GM18867 (cell line): ENCODE measurements around the gene SIRT2.
"Not testable (repeated sequence)": the region's sequence is repeated elsewhere in the genome, so short reads cannot be mapped to it uniquely, and the experiment has no call there.

ENCODE experiments used
- ATAC-seq: cut with Tn5 transposase; IDR thresholded peaks from one replicate; pipeline ENCODE4 v1.9.1; 2021; ENCODE audit warnings: mild to moderate bottlenecking, moderate library complexity; ENCODE audit not compliant: unreplicated experiment

SIRT2 gene

DNA sequence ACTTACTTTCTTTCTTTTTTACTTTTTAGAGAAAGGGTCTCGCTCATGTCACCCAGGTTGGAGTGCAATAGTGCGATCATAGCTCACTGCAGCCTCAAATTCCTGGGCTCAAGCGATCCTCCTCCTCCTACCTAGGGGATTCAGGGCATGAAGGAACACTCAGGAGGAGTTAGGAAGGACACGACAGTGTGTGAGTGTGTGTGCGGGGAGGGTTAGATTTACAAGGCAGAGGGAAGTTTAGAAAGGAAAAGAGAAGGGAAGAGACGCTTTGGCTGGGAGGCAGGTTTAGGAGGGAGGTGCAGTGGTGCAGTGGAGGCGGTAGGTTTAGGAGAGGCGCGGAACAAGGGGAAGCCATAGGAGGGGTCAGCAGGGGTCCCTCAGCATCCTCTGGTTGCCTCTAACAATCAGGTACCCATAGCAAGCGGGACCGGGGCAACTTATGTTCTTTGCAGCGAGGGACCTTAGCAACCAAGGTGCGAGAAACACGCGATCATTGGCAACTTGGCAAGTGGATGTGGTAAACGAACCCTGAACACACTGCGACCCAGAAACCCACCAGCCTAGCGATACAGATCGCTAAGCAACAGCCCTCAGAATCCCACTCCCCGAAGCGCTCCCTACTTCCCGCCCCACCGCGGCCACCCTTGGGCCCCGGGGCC, 501 bp downstream of the SIRT2 start:
- ATAC-seq: no peak

DNA sequence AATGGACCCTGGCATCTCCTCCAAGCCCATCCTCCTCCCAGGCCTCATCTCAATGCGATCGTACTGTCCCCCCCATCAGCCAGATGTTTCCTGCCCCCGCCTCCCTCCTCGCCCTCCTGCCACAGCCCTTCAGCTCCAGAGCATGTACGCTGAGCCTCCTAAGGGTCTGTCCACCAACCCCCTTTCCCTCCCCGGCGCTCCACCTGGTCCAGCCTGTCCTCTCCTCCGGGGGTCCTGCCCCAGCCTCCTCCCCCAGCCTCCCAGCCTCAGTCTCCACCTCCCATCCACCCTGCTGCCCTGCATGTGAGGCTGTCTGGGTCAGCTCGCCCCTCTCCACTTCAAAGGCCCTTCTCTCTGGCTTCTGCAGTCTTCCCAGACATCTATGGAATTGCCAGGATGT, 4.5 kb downstream of the SIRT2 start:
- ATAC-seq: no peak

DNA sequence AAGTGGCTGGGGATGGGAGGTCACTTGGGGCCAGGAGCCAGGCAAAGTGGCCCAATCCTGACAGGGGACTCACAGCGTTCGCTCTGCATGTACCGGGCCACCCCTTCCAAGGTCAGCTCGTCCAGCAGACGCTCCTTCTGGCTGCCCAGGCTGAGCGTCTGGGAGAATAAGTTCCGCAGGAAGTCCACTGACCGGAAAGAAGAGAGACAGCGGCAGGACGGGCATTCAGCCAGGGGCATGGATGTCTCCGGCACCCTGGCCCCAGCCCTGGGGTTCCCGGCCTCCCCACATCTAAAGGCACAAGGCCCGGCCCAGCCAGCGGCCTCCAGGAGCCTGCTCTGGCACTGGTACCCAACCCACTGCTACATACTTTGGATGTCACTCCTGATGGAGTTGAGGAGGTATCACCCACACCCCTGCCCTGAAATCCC, 6.1 kb downstream of the SIRT2 start:
- no peak for ATAC-seq

DNA sequence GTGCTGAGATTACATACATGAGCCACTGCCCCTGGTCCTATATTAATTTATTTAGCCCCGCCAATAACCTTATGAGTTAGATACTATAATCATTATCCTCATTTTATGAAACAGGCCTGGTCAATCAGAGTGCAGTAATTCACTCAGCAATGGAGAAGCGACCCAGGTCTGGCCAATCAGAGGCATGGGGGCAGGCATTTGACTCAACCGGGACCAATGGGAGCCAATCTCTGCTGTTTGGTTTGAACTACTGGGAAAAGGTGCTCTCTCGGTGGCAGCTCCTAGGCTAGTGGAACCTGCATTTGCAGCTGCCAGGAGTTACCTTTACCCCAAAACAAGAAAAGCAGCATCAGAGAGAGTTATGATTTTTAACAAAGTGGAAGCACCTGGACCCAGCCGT, 6.6 kb downstream of the SIRT2 start:
- ATAC-seq: no peak

DNA sequence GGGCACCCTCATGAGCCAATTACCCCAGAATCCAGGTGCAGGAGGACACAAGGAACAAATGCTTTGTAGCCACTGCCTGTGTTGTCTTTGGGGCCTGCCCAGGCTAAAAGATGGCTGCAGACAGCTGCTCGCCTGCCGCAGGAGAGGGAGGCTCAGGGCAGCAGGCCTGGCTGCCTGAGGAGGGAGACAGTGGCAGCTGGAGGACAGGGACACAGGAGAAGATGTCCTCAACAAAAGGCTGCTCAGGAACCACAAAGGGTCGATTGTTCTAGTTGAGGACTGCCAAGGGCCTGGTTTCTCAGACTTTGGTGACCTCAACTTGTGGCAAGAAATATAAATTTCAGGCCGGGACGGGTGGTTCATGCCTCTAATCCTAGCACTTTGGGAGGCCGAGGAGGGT, 7.6 kb downstream of the SIRT2 start:
- no peak for ATAC-seq

DNA sequence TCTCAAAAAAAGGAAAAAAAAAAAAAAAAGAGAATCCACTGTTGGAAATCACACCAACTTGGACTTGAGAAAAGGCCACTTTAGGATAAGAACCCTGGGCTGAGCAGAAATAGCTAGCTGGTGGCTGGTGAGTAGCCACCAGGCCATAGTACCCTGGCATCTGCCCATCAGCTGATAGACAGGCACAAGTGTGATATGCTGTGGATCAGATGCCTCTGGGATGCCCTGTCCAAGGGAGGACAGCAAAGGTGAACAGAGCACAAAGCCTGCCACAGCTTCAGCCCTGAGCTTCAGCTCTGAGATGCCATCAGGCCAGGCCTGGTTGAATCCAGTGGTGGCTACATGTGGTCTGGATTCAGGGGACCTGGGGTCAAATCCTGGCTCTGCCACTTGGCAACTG, 8.7 kb downstream of the SIRT2 start:
- ATAC-seq: no peak

DNA sequence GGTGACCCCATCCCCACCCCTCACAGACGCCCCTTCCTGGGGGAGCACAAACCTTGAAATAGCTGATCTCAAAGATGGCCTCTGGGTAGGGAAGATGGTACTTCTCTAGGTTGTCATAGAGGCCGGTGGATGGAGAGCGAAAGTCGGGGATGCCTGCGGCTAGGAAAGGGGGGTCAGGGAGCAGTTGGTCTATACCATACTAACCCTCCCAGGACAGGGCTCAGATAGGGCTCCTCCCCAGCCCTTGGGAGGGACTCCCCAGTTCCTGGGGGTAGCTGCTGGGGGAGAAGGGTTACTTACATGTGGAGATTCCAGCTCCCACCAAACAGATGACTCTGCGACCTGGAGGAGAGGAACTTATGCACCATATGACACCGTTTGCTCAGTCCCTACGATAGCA, 9.6 kb downstream of the SIRT2 start:
- ATAC-seq: no peak

DNA sequence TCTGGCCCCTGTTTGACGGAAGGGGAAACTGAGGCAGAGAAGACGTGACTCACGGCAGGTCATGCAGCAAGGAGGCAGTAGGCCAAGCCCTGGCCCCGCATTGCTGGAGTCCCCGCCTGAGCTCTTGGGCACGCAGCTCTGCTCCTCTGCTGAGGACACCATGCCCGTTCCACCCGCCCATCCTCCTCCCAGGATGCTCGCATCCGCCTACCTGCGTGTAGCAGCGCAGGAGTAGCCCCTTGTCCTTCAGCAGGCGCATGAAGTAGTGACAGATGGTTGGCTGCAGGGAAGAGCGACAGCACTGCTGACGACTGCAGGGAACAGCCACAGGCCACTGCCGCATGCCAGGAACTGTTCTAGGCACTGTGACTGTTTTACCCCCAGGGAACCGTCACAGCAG, 10.5 kb downstream of the SIRT2 start:
- ATAC-seq: no peak

DNA sequence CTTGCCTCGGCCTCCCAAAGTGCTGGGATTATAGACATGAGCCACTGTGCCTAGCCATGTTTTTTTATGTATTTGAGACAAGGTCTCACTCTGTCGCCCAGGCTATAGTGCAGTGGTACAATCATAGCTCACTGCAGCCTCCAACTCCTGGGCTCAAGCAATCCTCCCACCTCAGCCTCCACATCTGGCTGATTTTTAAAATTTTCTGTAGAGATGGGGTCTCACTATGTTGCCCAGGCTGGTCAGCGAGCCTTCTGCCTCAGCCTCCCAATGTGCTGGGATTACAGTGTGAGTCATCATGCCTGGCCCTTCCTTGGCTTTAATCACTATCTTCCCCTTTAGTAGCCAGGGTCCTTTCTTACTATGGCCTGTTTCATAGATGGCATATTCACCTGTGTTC, 14.7 kb downstream of the SIRT2 start:
- ATAC-seq: not testable (repeated sequence)

DNA sequence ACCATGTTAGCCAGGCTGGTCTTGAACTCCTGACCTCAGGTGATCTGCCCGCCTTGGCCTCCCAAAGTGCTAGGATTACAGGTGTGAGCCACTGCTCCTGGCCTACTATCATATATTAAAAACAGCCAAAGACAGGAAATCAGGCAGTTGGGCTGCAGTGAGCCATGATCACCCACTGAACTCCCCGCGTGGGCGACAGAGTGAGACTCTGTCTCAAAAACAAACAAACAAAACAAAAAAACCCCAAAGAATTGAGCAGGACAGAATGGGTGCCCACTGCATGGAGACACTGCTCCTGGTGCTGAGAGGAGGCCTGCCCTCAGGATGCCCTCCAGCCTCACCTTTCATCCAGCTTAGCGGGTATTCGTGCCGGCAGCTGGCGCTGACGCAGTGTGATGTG, 16.1 kb downstream of the SIRT2 start:
- ATAC-seq: no peak

DNA sequence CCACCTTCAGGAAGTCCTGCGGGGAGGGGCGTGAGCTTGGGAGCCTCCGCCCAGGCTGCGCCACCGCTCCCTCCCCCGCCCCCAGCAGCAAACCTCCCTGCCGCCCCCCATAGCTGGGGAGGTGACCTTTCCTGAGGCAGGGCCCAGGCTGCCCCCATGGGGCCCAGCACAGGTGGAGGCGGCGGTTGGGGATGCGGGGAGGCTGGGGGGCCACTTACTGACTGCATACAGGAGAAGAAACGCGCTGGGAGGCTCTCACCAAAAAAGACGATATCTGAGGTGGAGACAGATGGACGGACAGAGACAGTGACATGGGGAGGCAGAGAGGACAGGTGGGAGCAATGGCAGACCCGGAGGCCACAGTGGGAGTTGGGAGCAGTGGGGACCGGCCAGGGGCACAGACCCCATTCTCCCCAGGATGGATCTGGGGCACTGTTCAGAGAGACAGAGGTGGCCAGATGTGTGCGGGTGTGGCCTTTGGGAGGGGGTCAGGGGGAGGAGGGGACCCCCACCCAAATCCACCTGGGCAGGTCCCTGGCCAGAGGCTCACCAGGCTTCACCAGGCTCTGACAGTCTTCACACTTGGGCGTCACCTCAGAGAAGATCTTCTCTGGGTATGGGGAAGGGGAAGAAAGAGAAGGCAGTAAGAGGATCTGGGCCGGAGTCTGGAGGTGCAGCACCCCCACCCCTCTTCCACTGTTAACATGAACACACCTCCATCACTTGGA, 18.4 kb downstream of the SIRT2 start:
- no peak for ATAC-seq

DNA sequence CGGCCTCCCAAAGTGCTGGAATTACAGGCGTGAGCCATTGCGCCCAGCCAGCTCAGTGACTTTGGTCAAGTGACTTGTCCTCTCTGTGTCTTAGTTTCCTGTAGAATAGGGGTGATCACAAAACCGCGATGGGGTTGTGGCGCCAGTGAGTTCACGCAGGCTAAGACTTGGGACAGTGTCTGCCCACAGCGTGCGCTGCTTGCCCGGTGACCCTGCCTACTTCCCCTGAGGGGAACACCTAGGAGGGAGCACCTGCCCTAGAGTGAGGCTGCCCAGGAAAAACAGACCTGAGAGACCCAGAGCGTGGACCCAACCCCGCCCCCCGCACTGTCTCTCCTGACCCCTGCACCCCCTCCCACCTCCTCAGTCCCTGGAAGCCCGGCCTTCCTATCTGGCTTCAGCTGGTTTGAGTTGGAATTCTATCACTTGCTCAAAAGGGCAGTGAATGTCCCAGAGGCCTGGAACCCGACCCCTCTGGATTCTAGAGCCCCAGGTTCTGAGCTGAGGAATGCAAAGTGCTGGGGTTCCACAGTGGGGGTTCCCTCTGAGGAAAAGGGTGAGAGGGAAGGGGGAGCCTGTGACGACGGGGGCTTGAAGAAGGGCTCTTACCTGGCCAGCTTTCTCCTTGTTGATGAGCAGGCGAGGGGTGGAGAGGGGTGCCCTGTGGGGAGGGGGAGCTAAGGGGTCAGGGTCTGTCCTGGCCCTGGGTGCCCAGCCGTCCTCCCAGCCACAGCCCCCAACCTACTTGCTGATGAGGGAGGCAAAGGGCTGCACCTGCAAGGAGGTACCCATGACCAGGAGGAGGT, 19.1 kb downstream of the SIRT2 start:
- ATAC-seq: no peak

DNA sequence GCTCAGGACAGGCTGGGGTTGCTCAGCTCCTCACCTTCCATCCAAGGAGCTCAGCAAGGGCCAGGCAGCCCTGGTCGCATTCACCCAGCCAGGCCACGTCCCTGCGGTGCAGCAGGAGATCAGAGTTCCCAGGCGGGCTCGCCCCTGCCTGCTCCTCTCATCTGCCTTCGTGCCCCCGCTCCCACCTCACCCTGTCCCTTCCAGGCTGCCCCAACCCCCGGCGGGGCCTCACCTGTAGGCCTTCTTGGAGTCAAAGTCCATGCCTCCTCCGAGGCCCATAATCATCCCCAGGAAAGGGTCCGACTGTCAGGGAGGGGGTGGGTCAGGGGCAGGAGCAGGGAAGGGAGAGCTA, 20.0 kb downstream of the SIRT2 start:
- ATAC-seq: no peak

DNA sequence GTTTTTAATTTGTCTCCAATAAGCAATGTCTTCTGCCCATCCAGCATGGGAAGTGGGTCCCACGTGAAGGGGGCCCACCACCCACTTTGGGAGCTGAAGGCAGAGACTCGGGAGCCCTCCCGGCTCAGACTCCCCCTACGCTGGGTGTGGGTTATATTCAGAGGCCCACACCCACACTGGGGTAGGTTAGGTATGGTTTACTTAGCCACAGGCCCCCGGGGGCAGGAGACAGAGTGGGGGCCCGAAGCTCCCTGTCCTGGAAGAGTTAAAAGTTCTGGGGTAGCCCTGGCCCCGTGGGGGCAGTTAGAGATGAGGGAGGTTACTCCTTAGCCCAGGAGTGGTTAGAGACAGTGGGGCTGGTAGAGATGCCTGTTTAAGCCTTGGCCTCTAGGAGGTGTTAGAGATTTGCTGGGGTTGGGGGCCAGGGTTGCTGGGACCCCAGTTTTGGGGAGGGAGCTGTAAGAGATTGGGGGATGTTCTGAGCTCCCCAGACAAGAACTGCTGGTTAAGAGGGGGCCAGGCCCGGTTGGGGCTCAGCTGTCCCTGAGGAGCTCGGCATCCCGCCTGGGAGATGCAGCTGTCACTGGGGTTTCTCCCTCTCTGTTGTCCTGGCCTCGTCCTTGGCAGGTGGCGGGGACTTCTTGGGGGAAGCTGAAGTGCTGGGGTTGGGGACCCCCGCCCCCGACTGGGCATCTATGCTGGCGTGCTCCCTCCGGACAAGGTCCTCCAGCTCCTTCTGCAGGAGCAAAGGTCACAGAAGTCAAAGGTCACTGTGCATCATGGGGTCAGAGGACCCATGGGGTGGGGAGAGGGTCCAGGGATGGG, 20.6 kb downstream of the SIRT2 start:
- no peak for ATAC-seq

DNA sequence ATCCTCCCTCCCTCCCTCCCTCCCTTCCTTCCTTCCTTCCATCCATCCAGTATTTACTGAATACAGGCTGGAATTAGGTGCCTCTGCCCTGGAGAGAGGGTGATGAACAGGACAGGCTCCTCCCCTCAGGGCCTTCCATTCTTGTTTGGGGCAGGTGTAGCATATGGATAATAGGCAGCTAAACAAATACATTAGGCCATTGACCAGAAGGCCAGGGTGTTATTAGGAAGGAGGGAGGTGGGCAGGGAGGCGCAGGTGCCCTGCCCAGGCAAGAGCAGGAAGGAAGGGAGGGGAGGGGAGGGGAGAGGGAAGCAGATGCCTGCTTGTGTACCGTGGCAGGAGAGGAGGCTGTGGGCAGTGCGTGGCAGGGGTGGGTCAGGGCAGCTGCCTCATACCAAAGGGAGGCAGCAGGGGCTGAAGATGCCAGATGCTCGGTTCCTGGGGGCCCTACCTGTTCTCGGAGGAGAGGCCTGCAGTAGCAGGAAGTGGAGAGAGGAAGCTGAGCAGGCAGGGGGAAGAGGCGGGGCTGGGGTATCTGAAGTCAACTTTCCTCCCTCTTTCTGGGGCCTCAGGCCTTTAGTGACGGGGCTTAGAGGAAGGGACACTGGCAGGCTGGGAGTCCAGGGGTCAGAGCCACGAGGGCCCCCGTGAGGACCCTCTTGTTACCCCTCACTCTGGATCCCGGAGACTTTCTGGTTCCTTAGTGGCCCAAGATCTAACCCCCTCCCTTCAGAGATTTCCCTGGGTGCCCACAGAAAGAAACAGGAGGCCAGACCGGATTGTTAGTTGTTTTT, 21.4 kb downstream of the SIRT2 start, which contains the start of gene RINL:
Gene RINL, minus strand, starts transcription at position 495 of the 794 bp plus-strand sequence. CDS start 1,533 bp downstream, outside the sequence.
- ATAC-seq: no peak

DNA sequence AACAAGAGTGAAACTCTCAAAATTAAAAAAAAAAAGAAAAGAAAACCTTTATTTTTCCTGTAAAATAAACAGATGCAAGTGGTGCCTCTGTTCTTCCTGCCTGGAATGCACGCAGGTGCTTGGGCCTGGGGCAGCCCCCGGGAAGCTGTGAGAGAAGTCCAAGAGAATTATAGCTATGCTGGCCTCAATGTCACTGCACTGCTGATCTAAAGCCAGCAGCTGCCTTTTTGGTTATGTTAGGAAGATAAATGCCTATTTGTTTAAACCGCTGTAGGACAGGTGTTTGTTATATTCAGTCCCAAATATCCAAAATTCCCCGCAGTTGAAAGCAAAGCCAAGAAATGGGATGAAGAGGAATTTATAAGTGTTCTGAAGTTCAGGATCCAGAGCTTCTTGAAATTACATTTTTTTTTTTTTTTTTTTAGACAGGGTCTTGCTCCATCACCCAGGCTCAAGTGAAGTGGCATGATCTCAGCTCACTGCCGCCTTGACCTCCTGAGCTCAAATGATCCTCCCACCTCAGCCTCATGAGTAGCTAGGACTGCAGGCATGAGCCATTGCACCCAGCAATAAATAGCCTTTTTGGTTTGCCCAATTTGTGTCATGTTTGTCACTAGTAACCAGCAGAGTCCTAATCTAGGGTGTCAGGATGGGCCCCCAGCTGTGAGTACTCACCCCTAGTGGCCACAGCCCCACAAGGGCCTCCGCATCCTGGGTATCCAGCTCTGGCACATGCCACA, 23.6 kb downstream of the SIRT2 start:
- ATAC-seq: no peak

DNA sequence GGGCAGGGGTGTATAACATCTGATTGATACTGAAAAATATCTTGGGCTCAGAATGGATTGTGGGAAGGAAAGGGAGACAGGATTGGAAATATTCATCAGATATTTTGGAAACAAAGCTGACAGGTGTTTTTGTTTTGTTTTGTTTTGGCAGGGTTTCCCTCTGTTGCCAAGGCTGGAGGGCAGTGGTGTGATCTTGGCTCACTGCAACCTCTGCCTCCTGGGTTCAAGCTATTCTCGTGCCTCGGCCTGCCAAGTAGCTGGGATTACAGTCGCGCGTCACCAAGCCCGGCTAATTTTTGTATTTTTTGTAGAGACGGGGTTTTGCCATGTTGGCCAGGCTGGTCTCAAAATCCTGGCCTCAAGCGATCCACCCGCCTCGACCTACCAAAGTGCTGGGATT, 26.0 kb downstream of the SIRT2 start:
- not testable (repeated sequence) for ATAC-seq

DNA sequence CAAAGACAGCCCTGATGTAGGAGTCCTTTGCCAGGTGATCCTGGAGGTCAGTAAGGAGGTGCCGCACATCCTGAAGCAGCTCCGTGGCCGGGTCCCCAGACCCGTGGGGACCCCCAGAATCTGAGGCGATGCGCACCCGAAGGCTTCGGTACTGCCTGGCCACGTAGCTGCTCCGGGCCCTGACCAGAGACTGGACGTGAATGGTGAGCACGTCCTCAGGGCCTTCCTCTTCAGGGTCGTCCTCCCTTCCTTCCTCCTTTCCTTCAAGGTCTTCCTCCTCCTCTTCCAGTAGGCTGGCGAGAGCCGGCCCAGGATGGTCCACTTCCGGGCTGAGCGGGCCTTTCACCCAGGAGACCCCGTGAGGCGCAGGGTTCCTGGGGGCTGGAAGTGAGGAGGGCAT, 28.8 kb downstream of the SIRT2 start:
- ATAC-seq: no peak

DNA sequence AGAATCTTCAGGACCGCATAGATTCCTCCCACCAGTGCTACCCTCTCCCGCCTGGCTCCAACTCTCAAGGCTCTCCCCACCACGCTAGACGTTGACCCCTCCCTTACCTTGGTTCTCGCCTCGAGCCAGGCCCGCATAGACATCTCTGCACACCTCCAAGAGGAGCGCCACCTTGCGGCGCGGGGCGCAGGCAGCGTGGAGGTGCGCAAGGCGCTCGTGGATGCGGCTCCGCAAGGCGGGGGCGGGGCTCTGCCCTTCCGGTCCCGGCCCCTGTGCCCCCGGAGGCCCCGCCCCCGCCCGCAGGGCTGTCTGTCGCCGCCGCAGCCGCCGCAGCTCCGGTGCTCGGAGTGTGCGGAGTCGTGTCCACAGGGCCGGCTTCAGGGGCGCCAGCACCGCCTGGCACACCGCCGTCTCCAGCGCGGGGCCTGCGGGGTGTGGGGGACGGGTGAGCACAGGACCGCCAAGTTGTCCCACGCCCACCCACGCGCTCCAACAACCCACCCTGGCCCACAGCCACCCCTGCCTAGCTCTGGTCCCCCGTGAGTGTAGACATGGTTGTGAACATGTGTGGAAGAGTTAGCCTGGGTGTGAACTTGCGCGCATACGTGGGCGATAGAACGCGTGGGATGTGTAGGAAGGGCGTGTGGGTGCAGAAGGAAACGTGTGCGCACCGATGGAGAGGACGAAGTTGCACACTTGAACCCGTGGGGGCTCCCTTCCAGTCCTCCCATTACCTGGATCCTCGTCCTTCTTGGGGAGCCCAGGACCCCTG, 29.4 kb downstream of the SIRT2 start:
- peak; percentile 75 for ATAC-seq
